AG09309 (cell line): ENCODE measurements around the gene CTBS.

Experiments
- DNase-seq: peaks from one replicate; pipeline ENCODE4 v3.0.0-alpha.2; 2010; ENCODE audit warnings: low read depth
- H3K4me3 ChIP-seq: 2 replicates; pipeline ENCODE4 v1.5.1; 2011; ENCODE audit warnings: mild to moderate bottlenecking, low read depth, low read length, moderate library complexity; ENCODE audit not compliant: control insufficient read depth
- TF ChIP-seq, protein P1 (sequence below): IDR thresholded peaks from 2 replicates; pipeline ENCODE4 v1.5.1; 2011; ENCODE audit warnings: mild to moderate bottlenecking, low read depth, low read length, inconsistent platforms; ENCODE audit not compliant: insufficient read depth, control insufficient read depth; ENCODE audit errors: missing control alignments

Gene CTBS, protein sequence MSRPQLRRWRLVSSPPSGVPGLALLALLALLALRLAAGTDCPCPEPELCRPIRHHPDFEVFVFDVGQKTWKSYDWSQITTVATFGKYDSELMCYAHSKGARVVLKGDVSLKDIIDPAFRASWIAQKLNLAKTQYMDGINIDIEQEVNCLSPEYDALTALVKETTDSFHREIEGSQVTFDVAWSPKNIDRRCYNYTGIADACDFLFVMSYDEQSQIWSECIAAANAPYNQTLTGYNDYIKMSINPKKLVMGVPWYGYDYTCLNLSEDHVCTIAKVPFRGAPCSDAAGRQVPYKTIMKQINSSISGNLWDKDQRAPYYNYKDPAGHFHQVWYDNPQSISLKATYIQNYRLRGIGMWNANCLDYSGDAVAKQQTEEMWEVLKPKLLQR

DNA sequence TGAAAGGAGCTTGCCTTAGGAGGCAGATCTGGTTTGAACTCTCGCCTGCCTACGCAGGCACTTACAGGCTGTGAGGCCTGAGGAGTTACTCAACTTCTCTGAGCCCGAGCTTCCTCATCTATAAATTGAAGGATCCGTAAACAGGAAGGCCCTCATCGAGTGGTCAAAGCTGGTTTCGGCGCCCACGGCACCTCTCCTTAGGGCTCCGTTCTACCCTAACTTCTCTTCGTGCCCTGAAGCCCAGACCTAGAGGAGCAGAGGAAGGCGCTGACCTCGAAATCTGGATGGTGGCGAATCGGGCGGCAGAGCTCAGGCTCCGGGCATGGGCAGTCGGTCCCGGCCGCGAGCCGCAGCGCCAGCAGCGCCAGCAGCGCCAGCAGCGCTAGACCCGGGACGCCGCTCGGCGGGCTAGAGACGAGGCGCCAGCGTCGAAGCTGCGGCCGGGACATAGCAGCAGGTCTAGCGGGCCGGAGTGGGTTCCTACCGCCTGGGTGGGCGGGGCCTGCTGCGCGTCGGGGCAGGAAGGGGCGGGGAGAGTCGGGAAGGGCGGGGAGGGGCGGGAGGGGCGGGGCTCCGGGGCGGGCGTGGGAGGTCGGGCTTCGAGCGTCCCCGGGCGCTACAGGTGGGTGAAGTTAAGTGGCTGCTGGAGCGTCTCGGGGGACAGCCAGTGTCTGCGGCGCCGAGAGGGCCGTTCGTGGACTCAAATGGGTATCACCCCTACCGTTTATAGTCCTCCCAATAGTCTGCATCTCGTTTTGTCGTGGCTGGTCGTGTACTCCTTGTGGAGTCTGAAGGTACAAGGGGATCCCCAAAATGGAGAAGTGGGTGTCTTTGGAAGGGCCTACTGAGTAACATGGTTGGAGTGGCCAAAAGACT, at the start of gene CTBS:
Gene CTBS, minus strand, starts transcription at position 474 of the 876 bp plus-strand sequence. Its CDS starts 25 bp downstream, at position 449.
- DNase-seq, result peak; percentile 65
- TF ChIP-seq, protein P1, sequence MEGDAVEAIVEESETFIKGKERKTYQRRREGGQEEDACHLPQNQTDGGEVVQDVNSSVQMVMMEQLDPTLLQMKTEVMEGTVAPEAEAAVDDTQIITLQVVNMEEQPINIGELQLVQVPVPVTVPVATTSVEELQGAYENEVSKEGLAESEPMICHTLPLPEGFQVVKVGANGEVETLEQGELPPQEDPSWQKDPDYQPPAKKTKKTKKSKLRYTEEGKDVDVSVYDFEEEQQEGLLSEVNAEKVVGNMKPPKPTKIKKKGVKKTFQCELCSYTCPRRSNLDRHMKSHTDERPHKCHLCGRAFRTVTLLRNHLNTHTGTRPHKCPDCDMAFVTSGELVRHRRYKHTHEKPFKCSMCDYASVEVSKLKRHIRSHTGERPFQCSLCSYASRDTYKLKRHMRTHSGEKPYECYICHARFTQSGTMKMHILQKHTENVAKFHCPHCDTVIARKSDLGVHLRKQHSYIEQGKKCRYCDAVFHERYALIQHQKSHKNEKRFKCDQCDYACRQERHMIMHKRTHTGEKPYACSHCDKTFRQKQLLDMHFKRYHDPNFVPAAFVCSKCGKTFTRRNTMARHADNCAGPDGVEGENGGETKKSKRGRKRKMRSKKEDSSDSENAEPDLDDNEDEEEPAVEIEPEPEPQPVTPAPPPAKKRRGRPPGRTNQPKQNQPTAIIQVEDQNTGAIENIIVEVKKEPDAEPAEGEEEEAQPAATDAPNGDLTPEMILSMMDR, result no peak
- peak within 1 kb of the TSS; percentile 41 for H3K4me3 ChIP-seq

DNA sequence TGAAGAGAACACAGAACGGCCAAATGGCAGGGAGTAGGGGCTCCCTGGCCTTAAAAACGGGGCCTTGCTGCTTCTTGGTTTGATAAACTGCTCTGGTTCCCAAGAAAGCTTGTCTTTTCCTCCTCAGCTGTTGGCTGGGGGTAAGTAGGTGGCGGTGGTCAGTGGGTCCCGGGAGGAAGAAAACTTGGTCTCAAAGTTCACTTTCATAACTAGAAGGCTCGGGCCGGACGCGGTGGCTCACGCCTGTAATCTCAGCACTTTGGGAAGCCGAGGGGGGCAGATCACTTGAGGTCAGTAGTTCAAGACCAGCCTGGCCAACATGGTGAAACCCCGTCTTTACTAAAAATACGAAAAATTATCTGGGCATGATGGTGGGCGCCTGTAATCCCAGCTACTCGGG, 47.3 kb upstream of the CTBS start:
- TF ChIP-seq, protein P1, result no peak
- no peak for DNase-seq
- no peak overlapping the region for H3K4me3 ChIP-seq

GRCh38 chr1:84620720-84621313, 46.6 kb upstream of the CTBS start:
- H3K4me3 ChIP-seq, result peak overlapping the region; percentile 43
- no peak for DNase-seq

DNA sequence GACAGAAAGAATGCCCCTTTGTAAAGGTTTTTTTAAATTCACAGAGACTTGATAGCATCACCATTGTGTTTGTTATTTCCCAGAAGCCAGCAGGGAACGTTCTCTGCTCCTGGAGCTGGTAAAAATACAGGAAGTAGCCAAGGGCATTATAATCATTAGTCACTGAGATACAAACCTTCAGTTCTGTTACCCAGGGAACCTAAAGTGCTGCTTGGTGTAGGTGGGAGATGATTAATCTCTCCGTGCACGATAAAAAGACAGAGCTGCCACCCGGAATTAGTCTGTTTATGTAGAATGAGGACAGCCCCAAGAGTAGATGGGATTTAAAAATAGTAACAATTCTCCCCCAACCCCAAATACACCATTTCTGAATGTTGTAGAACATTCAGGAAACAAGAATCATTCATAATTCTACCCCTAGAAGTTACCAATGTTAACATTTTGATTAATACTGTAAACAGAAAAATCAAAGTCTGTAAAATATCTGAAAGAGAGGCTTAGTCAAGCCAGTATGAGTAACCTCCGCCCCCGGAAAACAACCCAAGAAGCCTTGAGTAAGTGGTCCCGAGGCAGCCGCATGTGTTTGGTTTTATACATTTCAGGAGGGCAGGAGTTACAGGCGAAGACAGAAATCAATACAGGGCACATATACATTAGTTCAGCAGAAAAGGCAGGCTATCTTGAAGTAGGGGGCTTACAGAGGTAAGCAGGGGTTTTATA, 45.3 kb upstream of the CTBS start:
- TF ChIP-seq, protein P1, result no peak
- DNase-seq, result no peak
- no peak overlapping the region for H3K4me3 ChIP-seq

More at GRCh38 chr1:84620720-84621313, 46.6 kb upstream of the CTBS start:
- TF ChIP-seq, protein P1, result peak; percentile 59

GRCh38 chr1:84617349-84617748, 43.1 kb upstream of the CTBS start:
- H3K4me3 ChIP-seq, result no peak overlapping the region
- TF ChIP-seq, protein P1, result no peak
- no peak for DNase-seq

GRCh38 chr1:84615790-84616189, 41.5 kb upstream of the CTBS start:
- TF ChIP-seq, protein P1, result no peak
- no peak overlapping the region for H3K4me3 ChIP-seq
- no peak for DNase-seq
